NCI-H187 treated with DMSO at 0.1 percent for 48 hours (cell line): ENCODE data around the gene TMEM35B.
A peak's percentile ranks its signal among the peaks of the same experiment; 100 is the strongest.
"Not testable (repeated sequence)": the region's sequence is repeated elsewhere in the genome, so short reads cannot be mapped to it uniquely, and the experiment has no call there.

Experiments
- DNase-seq: peaks from one replicate; lab custom pipeline; 2025; lab: John Stamatoyannopoulos, UW

TMEM35B gene

DNA sequence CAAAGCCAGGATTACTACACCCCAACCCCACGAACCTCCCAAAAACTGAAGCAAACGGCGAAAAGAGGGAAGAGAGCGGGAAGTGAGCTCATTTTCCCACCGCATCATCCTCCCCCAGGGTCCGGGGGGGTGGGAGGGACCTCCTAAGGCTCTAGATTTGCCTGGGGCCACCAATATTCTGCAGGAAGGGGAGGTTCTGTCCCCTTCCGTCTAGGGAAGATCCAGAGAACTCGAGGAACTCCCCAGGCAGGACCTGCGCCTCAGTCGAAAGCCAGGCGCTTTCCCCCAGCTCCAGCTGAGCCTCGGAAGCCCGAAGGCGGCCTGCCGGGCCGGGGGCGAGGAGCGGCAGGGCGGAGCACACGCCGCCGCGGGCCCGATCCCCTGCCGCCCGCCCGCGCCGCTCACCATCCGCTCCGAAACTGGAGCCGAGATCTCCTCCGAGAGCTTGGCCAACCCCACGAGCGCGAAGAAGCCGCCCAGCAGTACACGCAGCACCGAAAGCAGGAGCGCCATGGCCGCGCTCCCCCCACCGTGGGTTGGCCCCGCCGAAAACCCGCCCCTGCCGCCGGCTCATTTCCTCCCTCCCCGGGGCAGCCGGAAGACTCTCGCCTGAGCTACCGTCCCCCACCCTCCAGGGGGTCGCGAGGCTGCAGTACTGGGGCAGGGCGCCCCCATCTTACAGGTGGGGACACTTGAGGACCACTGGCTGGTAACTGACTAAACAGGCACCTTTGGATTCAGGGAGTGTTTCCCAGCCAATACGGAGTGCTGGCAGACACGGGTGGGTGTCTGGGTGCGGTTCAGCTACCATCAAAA lies at the start of gene TMEM35B:
TSS of gene TMEM35B (minus strand) at position 555 of the 816 bp plus-strand sequence. CDS start at position 513, 42 bp downstream.
- no peak for DNase-seq

DNA sequence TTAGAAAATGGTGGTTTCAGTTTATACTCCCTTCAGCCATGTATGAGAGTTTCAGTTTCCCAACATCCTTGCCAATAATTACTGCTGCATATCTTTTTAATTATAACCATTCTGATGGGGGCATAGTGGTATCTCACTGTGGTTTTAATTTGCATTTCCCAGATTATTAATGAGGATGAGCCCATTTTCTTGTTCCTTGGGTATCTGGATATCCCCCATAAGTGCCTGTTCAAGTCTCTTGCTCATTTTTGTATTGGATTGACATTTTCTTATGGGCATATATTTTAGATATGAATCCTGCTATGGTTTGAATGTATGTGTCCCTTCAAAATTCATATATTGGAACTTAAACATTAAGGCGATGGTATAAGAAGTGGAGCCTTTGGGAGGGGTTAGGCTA lies 48.2 kb upstream of the TMEM35B start:
- no peak for DNase-seq

- no peak for DNase-seq
These were observed 47.2 kb upstream of the TMEM35B start for GRCh38 chr1:35032384-35032739.

DNA sequence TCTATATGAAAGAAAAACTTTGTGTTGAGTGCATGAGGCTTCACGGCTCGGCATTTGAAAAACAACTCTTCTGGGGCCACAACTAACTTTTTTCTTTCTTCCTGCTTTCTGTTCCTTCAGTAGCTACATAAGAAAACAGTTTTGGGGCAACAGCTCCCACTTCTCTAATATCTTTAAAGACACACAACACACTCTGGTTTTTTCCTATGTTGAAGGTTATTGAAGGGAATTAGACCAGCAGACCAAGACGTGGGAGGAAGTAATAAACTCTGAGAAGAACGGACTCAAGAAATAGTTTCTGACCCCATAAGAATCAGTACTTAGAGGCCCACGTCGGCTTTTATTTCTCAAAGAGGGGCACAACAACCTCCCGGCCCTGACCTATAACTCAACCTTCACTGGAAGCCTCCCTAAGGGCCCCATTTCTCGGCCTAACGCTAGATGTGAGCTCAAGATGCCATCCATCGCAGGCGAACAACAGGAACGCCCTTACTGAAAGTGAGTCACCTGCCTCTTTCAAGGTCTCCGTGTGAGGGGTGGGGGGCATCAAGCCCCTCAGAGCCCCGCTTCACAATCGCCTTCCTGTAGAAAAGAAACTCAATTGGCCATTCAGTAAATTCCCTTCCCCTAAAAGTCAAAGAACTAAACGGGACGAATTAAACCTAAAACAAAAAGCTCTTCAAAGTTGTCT lies 45.8 kb upstream of the TMEM35B start:
- DNase-seq = no peak

- DNase-seq = no peak
These were observed 45.2 kb upstream of the TMEM35B start for GRCh38 chr1:35030338-35030737.

GRCh38 chr1:35029761-35030160 lies 44.6 kb upstream of the TMEM35B start:
- no peak for DNase-seq

GRCh38 chr1:35016406-35016805 lies 31.3 kb upstream of the TMEM35B start:
- no peak for DNase-seq

DNA sequence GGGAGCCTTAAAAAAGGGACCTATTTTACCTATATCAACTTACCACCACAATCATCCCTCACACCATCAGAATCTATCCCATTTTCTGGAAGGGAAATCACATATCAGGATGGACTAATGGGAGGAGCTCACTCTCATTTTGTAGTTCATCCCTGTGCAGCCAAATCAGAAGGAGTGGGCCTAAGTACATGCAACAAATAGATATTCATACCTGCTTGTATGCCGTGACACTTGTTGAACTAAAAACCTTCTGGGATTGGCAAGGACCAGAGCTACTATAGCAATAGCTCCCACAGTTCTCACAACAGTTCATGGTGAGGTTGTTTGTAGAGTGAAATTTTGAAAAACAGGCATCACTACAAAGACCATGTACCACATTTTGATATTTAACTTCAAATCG lies 29.3 kb upstream of the TMEM35B start:
- DNase-seq = no peak

DNA sequence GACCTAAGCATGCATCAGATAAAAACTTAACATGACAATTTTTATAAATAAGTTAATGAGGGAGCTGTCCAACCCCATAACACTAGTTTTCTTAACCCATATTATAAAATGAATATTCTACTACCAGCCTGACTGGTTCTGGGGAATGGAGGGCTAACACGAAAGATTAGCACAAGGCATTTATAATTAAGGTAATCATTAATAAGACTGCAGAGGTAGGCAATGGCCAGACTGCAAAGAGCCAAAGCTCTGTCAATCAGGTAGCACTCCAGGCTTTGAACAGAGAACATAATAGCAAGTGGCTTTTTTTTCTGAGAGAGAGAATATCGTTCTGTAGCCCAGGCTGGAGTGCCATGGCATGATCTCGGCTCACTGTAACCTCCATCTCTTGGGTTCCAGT lies 20.6 kb upstream of the TMEM35B start:
- DNase-seq = no peak

DNA sequence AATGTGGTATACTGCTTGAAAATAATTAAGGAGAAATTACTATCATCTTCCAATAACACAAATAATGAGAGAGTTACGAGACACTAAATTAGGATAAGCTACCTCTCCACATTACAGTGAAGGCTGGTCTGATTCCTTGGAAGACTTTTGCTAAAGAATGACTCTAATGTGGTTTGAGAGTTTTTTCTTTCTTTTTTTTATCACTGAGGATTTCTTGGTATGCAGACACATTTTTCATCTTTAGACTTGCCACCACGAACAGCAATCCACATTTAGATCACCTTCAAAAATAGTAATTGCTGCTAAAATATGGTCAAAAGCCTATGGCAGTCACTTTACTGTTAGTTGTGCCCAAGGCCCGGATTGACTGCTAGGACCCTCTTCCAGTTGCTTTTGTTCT lies 16.6 kb upstream of the TMEM35B start:
- DNase-seq = no peak

DNA sequence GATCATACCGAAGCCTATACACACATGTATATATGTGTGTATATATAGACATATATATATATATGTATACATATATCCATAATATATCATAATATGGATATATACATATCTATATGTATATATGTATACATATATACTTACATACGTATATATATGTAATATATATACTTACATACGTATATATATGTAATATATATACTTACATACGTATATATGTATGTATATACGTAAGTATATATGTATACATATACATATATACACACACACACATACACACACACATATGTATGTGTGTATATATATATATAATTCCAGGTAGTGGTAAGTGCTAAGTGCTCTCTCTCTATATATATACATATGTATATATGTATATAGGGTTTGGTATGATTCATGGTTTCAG lies 9.7 kb upstream of the TMEM35B start:
- no peak for DNase-seq

GRCh38 chr1:34988581-34988980 lies 3.4 kb upstream of the TMEM35B start:
- no peak for DNase-seq

- DNase-seq = no peak
These were observed 3.0 kb upstream of the TMEM35B start for GRCh38 chr1:34988147-34988546.

DNA sequence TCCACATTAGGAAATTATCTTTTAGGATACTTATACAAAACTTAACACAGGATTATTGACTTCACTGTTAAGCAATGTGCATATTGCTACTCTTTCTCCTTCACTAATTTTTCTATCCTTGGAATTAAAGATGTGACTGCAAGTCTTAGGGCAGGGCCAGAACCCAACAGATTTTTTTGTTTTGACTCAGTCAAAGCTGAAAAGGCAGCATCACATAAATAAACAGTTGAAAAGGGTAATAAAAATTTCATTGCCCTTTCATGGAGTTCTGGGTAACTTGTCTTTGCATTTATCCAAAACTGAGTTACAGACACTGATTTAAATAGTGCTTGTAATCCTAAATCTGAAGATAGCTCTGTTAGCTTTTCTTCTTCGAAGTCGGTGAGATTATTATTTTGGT lies 1.9 kb upstream of the TMEM35B start:
- DNase-seq = no peak

- not testable (repeated sequence) for DNase-seq
These were observed 410 bp upstream of the TMEM35B start for GRCh38 chr1:34985609-34985904.

DNA sequence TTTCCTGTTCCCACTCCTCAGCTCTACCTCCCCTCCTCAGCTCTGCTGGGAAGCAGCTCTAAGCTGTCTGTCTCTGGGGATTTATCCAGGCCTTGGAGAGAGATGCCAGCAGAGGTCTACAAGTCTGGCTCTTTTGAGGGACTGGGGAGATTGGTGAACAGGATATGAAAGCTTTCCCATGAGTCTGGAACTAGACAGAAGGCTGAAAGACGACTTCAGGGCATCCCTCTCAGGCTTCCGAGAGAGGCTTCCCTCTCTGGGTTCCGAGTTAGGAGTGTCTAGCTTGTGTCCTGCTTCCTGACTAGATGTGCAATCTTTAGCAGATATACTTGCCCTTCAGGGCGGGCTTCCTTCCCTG lies 733 bp downstream of the TMEM35B start:
- DNase-seq = no peak

DNA sequence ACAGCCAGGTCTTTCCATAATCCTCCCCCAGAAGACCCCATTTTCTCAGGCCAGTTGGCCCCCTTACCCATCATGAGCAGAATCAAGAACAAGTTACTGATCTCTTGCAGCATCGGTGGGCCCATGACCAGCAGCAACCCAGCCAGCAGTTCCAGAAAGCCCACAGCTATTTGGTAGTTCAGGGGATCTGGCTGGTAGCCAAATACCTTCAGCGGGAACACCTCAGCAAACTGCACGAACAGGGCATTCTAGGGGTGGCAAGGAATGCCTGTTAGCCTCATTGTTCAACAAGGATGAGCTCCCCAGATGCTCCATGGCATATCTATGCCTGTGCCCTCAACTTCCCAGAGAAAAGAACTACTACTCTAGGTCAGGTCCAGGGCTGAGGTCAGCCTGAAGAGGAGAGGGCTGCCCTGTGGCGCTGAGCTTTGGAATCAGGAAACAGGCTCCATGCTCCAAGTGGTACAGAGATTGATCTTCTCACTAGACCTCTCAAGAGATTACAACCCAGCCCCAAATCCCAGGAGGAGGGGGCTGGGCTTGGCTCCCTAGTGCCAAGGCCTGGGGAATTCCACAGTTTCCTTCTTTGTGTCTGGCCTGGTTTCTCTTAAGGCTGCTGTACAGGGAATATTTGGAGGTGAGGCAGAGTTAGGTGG lies 1.3 kb downstream of the TMEM35B start:
- DNase-seq = no peak

DNA sequence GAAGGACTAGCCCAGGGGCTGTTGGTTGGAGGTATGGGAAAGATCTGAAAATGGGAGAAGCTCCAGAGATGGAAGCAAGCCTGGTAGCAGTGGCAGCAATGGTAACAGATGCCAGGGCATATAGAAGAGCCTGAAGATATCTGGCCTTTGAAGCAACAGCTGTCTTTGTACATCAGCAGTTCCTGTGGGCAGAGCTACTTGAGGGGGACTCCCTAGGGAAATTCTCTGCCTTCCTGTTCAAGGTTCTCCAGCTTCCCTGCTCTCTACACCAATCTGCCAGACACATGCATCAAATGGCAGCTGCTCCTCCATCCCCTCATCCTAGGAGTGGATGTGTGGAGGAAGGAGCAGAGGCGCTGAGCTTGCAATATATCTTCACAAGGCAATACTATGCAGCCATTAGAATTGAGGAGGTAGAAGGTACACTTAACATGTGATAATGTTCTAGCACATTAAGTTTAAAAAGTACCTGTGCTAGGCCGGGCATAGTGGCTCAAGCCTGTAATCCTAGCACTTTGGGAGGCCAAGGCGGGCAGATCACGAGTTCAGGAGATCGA lies 2.2 kb downstream of the TMEM35B start:
- DNase-seq = peak; percentile 42

GRCh38 chr1:34980715-34981114 lies 4.4 kb downstream of the TMEM35B start:
- no peak for DNase-seq

GRCh38 chr1:34978921-34979320 lies 6.2 kb downstream of the TMEM35B start:
- no peak for DNase-seq

DNA sequence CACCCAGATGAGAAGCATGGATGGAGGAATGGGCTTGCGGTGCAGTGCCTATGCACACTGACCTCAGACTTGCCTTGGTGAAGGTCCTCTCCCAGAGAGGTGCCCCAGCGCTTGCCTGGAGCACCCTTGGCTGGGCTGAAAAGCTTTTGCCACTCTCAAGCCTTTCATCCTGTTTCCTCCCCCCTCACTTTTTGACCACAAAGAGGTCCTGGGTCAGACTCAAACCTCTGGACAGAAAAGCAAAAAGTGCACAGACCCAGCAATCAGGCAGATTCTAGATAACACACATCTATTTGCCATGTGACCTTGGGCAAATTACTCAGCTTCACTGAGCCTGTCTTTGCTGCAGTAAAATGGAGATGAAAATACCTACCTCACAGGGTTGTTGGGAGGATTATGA lies 7.3 kb downstream of the TMEM35B start:
- DNase-seq = no peak

GRCh38 chr1:34977210-34977471 lies 8.0 kb downstream of the TMEM35B start:
- no peak for DNase-seq
